HG03103 (cell line): ENCODE measurements around the gene TMEM178A.

Experiments used
- ATAC-seq: cut with Tn5 transposase; IDR thresholded peaks from one replicate; pipeline ENCODE4 v1.9.1; 2021; ENCODE audit warnings: low read depth; ENCODE audit not compliant: unreplicated experiment

TMEM178A gene

DNA sequence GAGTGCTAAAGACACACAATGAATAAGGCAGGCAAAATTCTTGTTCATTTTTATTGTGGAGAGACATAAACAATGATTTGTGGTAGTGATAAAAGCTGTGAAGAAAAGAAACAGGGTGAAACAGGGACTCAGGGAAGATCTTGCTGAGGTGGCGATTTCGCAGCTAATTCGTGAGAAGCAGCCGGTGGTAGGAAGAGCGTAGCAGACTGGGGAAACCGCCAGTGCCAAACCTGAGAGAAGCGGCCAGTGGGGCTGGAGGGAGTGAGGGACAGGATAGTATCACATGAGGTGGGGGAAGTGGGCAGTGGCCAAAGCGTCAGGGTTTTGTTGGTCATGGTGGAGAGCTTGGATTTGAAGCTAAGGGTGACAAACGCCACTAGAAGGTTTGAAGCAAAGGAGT, 42.3 kb downstream of the TMEM178A start:
- no peak for ATAC-seq

DNA sequence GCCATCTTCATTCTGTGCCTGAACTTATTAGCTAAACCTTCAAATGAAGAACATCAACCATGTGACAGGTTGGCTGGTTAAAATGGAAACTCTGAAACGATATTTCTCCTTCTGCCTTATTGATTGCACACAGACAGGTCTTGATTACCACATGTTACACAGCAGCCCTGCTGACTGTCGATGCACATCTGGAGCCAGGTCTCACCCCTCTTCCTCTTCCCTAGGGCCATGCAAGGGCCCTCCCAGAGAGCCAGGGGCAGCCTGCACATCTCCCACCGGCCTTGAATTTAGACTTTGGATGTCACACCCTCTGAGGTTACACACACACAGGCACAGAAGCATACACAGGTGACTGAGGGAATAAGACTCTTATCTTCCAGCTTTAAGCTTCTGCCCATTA, 45.1 kb downstream of the TMEM178A start:
- no peak for ATAC-seq

DNA sequence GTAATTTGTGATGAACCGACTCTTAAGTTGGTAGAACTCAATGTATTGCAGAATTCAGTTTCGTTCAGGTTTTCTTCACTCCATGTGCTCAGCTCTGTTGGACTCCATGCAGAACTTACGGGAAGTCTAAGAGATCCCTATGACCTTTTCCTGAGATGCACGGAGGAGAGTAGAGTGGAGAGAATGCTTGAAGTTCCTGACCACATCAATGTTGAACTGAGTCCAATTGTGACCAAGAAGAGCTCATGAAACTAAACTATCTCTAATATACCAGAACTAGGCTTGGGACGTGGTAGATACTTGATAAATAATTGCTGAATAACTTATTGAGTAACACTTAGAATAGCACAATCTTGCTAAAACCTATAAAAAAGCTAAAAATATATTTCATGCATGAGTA, 47.2 kb downstream of the TMEM178A start:
- no peak for ATAC-seq

DNA sequence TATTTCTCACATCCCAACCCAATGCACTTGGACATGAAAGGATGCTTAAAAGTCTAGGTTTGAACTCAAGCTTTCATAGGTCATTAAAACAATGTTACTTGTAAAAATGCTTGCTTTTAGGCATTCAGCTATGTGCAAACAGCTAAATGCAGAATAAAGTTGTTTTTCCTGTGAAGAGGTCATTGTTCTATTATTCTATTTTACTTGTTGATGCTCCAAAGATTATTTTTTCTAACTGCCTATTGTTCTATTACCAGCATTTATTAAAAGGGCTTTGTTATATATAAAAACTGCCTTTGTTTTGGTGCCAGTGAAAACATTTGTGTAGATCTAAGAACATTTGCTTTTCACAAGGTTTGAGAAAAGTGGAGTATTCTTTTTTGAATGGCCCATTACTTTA, 49.4 kb downstream of the TMEM178A start:
- ATAC-seq = no peak

DNA sequence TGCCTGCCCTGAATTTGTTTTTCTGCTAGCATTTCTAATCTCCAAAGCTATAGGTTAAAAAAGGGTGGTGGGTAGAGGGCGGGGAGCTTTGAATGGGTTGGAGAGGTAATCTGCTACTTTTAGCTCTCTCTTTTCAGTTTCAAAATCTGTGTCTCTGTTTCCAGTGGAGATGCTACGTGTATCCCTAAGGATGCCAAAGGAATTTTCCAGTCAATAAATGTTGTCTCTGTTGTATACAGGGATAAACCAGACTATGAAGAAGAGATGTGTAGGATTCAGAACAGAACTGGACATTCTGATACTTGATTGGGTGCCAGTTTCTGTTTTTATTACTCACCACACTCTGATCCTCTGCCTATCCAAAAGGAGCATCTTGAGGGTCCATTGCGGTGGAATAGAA, 50.1 kb downstream of the TMEM178A start:
- no peak for ATAC-seq

DNA sequence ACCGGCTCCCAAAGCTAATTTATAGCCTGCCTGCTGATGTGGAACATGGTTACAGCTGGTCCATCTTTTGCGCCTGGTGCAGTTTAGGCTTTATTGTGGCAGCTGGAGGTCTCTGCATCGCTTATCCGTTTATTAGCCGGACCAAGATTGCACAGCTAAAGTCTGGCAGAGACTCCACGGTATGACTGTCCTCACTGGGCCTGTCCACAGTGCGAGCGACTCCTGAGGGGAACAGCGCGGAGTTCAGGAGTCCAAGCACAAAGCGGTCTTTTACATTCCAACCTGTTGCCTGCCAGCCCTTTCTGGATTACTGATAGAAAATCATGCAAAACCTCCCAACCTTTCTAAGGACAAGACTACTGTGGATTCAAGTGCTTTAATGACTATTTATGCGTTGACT, 51.4 kb downstream of the TMEM178A start:
- ATAC-seq = no peak

DNA sequence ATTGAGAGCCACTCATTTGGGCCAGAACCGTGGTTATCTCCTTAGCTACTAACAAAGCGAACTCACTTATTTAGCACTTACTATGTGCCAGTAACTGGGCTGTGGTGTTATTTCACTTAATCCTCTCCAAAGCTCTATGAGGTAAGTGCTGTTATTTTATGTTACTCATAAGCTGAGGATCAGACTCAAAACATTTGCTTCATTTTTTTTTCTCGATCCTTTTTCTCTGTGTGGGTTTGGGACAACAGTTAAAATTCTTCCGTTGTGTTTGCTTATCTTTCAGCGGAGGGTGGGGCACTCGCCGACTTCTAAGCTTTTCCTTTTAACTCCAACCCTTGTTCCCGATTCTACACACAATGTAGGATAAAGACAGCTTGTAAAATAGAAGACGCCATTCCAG, 52.8 kb downstream of the TMEM178A start:
- no peak for ATAC-seq

DNA sequence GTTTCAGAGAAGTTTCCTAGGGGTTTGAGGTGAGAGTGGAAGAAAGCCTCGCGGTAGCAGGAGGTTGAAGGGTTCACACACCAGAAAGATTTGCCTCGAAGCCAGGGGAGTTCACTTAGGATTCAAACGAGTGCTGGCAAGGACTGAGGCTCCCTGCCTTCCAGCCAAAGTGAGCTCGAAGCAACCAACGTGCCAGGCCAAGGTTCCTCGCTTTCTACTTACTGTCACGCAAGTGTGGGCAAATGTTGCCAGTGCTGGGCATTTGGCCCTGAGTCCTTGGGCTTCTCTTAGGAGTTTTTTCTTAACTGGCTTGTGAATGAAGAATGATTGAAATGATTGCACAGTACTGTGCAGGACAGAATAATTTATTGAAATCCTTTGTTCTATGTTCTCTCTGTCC, 53.6 kb downstream of the TMEM178A start:
- no peak for ATAC-seq

DNA sequence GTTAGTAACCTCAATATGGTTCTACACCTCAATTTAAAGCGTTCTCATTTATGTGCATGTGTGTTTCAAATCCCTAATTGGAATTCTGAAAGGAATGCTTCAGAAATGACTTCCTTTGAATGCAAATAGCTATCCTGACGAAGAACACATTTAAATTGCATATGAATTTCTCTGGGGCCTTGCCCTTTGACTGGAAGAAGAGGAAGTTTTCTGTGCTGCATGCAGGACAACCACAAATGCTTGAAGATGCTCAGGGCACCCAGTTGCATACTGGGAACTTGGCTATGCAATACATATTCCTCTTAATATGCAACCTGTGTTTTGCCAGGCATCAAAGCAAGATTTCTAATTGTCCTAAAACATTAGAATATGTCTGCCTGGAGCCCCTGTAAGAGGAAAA, 55.3 kb downstream of the TMEM178A start:
- ATAC-seq = no peak

DNA sequence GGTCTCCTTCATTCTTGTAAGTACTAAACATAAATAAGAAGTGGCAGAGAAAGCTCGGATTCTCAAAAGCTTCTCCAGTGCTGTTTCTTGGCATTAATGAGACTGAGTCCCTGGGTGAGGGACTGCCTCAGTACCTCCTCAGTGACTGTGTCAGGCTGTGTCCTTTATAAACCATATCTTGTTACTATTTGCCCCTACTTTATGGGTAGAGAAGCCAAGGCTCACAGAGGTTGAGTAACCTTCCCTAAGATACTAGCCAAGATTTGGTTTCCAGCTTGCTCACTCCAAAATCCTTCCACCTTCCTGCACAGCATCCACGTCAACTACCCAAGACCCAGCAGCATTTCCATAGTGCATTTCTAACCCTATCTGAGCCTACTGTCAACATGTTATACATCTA, 57.8 kb downstream of the TMEM178A start:
- ATAC-seq = no peak

DNA sequence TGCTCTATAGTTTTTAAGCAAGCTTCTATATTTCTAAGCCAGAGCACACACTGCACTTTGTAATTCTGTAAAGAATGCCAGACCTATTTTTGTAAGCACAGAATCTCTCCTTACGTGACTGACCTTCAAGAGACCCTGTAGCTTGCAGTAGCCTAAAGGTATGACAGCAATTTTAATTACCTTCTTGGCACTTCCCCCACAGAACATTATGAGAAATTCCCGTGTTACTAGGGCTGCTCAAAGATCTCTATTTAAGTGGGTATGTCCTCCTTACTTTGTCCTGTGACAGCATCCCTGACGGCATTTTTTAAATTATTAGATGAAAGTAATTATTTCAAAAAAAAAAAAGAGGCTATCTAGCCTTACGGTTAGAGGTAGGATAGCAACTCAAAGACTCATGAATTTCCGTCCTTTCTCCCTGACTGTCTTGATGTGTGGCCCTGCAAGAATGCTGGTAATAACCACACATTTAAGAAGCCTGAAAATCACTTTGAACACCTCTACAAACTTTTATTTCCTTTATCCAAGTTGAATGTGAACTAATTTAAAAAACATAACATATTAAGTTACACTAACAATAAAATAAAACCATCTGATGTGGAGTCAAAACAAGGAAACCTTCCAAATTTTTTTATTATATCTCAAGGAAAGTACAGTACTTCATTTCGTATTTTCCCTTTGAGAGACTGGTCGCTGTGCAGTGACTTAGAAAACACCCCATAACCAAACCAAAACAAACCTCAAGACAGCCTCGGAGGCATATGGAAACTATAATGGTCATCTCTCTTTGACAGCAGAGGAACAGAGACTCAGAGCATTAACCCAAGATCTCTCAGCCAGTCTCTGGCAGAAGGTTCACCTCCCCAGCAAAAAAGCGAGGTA, 58.5 kb downstream of the TMEM178A start:
- ATAC-seq = no peak

DNA sequence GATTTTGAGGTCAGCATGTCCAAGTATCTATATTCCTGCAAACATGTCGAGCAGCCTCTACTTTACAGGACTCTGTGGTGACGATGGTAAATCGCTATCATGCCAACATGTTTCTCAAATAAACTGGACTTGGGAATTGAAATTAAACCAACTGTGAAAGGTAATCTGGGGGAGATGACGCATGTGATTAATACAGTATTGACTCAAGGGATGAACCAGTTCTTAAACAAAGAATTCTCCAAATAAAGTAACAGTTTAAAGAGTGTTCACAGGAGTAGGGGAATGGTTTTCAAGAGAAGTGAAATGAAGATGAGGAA, 59.1 kb downstream of the TMEM178A start:
- ATAC-seq = no peak

DNA sequence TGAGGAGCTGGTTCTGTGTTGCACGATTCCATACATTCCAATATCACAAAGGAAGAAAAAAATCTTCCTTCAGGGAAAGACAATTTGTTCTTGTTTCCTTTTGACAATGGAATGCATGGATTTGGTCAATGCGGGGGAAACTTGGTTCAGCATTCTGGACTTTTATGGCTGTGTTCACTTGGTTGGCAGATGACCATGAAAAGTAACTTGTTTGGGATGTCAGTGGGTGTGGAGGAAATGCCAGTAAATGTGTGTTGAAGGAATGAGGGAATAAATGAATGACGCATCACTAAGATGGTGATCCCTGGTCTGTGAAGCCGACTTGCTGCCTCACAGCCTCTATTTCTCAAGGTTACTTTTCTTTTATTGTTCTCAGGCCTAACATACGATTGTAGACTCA, 59.7 kb downstream of the TMEM178A start:
- no peak for ATAC-seq

DNA sequence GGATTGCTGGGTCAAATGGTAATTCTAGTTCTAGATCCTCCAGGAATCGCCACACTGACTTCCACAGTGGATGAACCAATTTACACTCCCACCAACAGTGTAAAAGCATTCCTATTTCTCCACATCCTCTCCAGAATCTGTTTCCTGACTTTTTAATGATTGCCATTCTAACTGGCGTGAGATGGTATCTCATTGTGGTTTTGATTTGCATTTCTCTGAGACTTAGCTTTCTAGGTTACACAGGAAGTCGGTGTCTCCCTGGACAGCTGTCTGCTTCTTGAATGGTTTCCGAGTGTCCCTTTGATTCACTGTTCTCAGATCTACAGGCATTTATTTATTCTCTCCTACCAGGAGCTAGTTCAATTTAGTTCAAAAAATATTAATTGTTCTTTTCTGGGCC, 62.4 kb downstream of the TMEM178A start:
- ATAC-seq = peak; percentile 55

DNA sequence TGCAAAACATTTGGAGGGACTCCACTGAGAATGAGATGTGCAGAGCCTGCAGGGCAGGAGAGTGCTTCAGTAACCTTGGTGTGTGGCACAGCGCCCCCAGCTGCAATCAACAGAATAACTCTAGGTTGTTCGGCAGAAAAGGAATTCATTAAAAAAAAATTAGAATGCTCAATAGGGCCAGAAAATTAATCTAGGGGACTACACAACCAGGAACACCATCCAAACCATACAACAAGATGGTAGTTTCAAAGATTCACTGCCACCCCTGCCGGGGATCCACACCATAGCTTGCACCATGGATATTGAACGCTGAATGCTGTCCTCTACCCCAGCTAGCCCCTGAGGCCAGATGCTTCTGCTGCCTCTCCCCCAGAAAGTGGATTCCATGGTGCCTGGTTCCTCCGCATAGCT, 63.2 kb downstream of the TMEM178A start:
- ATAC-seq = peak; percentile 38

DNA sequence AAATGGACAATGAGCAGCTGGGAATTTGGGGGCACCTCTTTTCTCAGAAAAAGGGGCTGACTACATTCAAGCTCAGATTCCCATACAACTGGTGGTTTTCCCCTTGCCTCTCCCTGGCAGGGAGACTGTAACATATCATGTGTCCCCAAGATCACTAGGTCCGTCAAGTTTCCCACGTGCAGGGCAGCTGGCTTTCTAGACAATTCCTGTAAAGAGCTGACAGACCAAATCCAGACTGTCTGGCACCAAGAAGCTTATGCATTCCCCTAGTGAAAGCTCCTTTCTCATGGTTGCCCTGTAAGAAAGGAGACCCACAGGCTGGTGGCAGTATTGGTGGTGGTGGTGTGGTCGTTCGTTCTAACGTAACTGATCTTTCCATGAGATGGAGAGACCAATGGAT, 64.6 kb downstream of the TMEM178A start:
- ATAC-seq = no peak

DNA sequence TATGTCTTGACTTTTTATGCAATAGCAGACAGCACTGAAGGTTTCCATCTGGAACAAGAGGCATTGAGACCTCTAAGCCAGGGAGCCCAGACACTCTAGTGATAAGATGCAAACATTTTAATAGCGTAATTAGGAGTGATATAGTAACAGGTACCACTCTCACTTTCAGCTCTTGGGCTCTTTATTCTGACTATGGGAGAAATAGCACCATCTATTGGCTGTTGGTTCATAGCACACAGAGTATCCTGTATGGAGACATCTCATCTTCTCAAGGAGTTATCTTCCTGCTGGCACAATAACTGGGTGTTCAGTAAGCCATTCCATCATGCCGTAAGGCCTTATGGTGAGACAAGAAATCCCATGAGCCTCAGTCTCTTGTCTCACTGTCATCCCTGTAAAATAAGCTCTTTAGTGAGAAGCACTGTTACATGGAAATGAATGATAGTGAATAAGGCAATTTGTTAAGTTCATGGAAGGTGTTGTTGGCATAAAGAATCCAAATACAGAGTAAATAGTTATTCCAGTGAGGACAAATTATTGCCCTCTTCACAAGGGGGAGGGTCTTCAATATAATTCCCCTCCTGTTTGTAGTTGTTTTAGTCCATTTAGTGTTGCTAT, 65.1 kb downstream of the TMEM178A start:
- ATAC-seq = peak; percentile 44

DNA sequence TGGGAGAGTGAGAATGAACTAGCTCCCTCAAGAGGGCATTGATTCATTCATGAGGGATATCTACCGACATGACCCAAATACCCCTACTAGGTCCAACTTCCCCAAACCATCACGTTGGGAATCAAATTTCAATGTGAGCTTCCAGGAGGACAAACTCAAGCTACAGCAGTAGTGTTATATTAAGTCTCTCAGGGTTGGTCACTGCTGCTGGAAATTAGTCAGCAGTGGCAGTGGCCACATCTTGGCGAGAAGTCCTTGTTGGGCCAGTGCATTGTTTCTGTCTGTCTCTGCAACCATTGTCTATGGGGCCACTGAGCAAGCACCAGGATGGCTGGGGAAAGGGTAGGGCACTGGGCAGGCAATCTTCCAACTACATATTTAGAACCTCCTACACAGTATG, 65.8 kb downstream of the TMEM178A start:
- ATAC-seq = no peak

DNA sequence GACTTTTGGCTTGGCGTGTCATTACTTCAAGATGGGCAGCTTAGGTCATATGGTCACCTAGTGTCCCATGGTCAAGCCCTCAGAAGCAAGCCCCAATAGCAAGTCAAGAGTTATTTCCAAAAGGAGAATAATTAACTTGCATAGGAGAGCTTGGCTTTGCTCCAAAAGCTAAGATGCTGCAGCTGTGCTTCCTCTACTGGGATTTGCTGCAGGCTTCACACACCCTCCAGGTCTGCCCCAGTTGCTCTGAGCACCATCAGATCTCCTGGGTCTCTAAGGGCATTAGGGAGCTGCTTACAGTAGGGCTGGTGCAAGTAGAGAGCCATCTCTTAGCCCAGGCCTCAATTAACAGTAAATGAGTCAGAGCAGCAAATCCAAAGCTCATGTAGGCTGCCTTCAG, 66.8 kb downstream of the TMEM178A start:
- no peak for ATAC-seq

DNA sequence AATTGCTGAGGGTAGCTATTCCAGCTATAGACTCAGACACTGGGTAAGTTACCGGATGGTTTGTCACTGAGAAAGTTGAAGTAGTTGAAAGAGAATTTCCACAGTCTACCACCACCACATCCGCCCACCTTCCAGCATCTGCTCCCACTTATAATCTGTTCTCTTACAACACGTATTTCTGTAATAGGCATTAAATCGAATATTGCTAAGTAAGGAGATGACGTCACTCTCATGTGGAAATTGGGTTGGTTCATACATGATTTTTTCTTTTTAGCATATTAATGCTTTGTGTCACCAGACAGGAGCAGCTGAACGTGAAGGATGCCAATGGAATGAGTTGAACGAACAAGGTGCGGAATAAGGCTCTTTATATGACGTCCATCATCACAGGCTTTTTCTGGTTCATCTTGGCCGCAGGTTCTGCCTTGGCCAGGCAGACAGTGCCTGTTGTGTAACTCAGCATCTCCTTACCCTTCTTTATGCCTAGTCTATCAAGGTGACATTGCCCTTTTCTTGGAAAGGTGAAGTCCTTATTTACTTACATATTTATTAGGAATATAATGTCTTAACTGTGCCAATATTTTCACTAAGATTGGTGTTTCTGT, 67.5 kb downstream of the TMEM178A start:
- ATAC-seq = no peak

DNA sequence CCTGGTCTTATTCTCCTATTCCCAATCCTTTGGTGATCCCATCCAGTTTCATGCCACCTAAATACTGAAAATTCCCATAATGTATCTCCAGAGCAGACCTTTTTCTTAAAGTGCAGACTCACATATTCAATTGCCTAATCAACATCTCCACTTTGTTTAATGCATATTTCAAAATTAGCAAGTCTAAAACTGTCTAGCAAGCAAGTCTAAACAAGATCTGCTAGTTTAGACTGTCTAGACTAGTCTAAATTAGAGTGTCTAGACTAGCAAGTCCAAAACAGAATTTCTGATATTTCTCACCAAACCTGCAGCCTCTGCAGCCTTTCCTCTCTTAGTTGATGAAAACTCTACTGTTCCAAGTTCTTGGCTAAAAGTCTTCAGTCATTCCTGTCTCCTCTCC, 68.7 kb downstream of the TMEM178A start:
- no peak for ATAC-seq

DNA sequence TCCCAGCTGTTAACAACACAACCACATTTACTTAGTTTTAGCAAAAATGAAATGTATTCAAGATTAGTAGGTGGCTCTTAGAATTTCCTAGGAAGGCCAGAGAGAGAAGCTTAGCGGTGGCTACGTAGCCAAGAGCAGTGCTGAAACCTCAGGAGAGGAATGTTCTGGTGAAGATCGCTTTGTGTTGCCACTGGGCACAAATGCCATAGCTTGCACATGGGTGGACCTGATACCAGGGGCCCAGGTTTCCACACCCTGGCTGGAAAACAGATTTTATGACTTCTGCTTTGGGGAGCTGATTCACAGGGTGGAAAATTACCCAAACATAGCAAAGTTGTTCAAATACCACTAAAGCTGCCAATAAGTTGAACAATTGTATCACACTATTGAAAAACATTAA, 69.9 kb downstream of the TMEM178A start:
- ATAC-seq = no peak
